ENCODE measurements around the gene SEMA6C. TPM values are rescaled to one million over a fixed set of nuclear protein-coding genes. Genes with fewer than 3 reads are reported as not detected.

The SEMA6C gene
- total RNA-seq, 1 experiment from 2014 or later: 2.0 TPM

DNA sequence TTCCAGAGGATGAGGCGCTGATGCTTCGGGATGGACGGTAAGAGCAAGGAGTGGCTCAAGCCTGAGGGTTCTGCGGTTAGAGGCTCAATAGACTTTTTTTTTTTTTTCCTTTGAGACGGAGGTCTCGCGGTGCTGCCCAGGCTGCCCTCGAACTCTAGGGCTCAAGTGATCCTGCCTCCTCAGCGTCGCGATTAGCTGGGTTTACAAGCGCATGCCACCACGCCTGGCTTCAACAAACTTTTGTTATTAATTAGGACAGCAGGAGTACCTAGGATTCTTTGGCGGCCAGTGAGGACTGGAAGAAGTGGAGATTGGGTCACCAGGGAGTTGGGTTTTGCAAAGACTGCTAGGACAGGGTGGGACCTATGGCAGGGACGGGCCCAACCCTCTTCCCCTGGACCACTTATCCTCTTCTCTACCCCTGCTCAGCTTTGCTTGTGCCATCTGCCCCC lies 20.1 kb upstream of the SEMA6C start:
- H3K9me2 ChIP-seq (replicated peaks; ENCODE audit: low read length): no peaks in the 10 kb centered on the region
- H3K9me3 ChIP-seq (ENCODE audit: low read length): no peaks in the 10 kb centered on the region
- peak overlapping the region; percentile 96 for H2AFZ ChIP-seq (ENCODE audit: low read length)
- BruUV-seq (replicated peaks): no TSS peak
- peak overlapping the region; percentile 25 for H3K27ac ChIP-seq (ENCODE audit: low read length)
- DNase-seq (peak; percentile 50), ATAC-seq (peak; percentile 20)
- H3K36me3 ChIP-seq (ENCODE audit: low read depth, low read length): peaks cover 3% of the 10 kb centered on the region; the same call in 1 of the 2 replicates
- TF ChIP-seq, protein P1, sequence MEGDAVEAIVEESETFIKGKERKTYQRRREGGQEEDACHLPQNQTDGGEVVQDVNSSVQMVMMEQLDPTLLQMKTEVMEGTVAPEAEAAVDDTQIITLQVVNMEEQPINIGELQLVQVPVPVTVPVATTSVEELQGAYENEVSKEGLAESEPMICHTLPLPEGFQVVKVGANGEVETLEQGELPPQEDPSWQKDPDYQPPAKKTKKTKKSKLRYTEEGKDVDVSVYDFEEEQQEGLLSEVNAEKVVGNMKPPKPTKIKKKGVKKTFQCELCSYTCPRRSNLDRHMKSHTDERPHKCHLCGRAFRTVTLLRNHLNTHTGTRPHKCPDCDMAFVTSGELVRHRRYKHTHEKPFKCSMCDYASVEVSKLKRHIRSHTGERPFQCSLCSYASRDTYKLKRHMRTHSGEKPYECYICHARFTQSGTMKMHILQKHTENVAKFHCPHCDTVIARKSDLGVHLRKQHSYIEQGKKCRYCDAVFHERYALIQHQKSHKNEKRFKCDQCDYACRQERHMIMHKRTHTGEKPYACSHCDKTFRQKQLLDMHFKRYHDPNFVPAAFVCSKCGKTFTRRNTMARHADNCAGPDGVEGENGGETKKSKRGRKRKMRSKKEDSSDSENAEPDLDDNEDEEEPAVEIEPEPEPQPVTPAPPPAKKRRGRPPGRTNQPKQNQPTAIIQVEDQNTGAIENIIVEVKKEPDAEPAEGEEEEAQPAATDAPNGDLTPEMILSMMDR (conservative IDR thresholded peaks at IDR 0.05; ENCODE audit: low read depth, low read length): no peak
- TF ChIP-seq EZH2 (IDR thresholded peaks at IDR 0.05; ENCODE audit: low read length, unreplicated experiment) (no peak), EZH2phosphoT487 (IDR thresholded peaks at IDR 0.05; ENCODE audit: borderline replicate concordance, low read length) (no peak)
- H3K4me1 ChIP-seq (ENCODE audit: insufficient read depth, low read length): peaks cover 18% of the 10 kb centered on the region
- H4K20me1 ChIP-seq (ENCODE audit: low read length): no peaks in the 10 kb centered on the region
- H3K4me2 ChIP-seq (ENCODE audit: low read length): peak overlapping the region; percentile 94
- POLR2A ChIA-PET (ENCODE audit: unreplicated experiment): interaction anchor here (0.5 to 1.1 kb wide), 4 partner anchors 23 to 85 kb away, joined by 3 to 7 read pairs (median 4); no protein-coding TSS in a partner anchor
- CTCF ChIA-PET: no interaction called here
- H3F3A ChIP-seq (ENCODE audit: low read length, unreplicated experiment): no peaks in the 10 kb centered on the region
- no peaks in the 10 kb centered on the region for H3K27me3 ChIP-seq (ENCODE audit: low read length)
- intact Hi-C loops (cut with micrococcal nuclease): no loop called here
- peaks cover 32% of the 10 kb centered on the region for H3K79me2 ChIP-seq (ENCODE audit: low read length)
- H3K9ac ChIP-seq (ENCODE audit: low read length): peak overlapping the region; percentile 87
- peak overlapping the region; percentile 85 for H3K4me3 ChIP-seq (ENCODE audit: low read length)

DNA sequence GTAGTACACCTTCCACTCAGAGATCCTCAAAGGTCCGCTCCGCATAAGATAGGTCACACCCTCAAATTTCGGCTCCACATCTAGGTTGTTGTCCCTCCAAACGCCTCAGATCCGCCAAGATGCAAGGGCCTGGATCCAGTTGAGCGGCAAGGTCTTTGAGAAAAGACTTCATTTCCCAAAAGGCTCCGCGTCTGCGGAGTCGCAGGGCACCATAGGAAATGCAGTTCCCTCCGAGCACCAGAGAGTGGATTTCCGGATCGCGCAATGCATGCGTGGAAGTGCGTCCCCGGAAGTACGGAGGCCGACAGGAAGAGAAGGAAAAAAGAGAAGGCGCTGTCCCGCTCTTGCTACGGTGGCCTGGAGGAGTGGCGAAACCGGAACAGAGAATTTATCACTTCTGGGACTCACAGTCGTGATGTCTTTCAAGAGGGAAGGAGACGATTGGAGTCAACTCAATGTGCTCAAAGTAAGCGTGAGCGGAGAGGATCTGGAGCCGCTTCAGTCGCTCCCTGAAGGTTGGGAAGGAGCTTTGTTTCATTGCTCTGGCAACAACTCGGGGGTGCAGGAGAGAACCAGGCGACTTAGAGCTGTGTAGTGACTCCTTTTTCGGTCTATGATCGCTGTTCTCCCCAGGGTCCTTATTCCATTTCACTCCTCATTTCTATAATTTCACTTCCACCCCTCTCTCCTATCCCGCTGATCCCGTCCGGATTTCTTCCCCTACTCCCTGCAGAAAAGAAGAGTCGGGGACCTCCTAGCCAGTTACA lies 19.5 kb upstream of the SEMA6C start, which contains the start of the genes LYSMD1 and SCNM1:
Gene LYSMD1, minus strand, starts transcription at position 165 of the 767 bp plus-strand sequence. CDS start 644 bp downstream, outside the sequence.
Gene SCNM1, plus strand, starts transcription at position 407 of the 767 bp plus-strand sequence. Its CDS starts 9 bp downstream, at position 416.
- intact Hi-C loops (cut with micrococcal nuclease): no loop called here
- peak within 1 kb of the TSS; percentile 94 for H3K4me2 ChIP-seq (ENCODE audit: low read length)
- peak within 1 kb of the TSS; percentile 85 for H3K4me3 ChIP-seq (ENCODE audit: low read length)
- peaks cover 5% of the 10 kb centered on the region; the same call in 1 of the 2 replicates for H3K36me3 ChIP-seq (ENCODE audit: low read depth, low read length)
- POLR2A ChIA-PET (ENCODE audit: unreplicated experiment): interaction anchor here (0.6 to 1.1 kb wide), 4 partner anchors 23 to 86 kb away, joined by 3 to 10 read pairs (median 6); partner anchors contain the start of gene VPS72
- H3K9ac ChIP-seq (ENCODE audit: low read length): peak within 1 kb of the TSS; percentile 87
- no peaks in the 10 kb centered on the region for H3K9me2 ChIP-seq (replicated peaks; ENCODE audit: low read length)
- TF ChIP-seq EZH2 (IDR thresholded peaks at IDR 0.05; ENCODE audit: low read length, unreplicated experiment) (no peak), EZH2phosphoT487 (IDR thresholded peaks at IDR 0.05; ENCODE audit: borderline replicate concordance, low read length) (no peak)
- TF ChIP-seq, protein P1 (conservative IDR thresholded peaks at IDR 0.05; ENCODE audit: low read depth, low read length): no peak
- BruUV-seq (replicated peaks): TSS peak; percentile 87
- no peaks in the 10 kb centered on the region for H3F3A ChIP-seq (ENCODE audit: low read length, unreplicated experiment)
- ATAC-seq (peak; percentile 93), DNase-seq (peak; percentile 100)
- peak within 1 kb of the TSS; percentile 96 for H2AFZ ChIP-seq (ENCODE audit: low read length)
- H3K4me1 ChIP-seq (ENCODE audit: insufficient read depth, low read length): peaks cover 18% of the 10 kb centered on the region
- CTCF ChIA-PET: interaction anchor here (1.6 kb wide), 1 partner anchor 66 kb away, joined by 12 read pairs; no protein-coding TSS in a partner anchor
- peak within 1 kb of the TSS; percentile 25 for H3K27ac ChIP-seq (ENCODE audit: low read length)
- peaks cover 32% of the 10 kb centered on the region for H3K79me2 ChIP-seq (ENCODE audit: low read length)
- H3K9me3 ChIP-seq (ENCODE audit: low read length): no peaks in the 10 kb centered on the region
- H4K20me1 ChIP-seq (ENCODE audit: low read length): no peaks in the 10 kb centered on the region
- H3K27me3 ChIP-seq (ENCODE audit: low read length): no peaks in the 10 kb centered on the region

Measured in PC-3 (cell line).